GM06990 (cell line): ENCODE measurements around the gene CELF1.

Experiments
- DNase-seq: peaks from one replicate; pipeline ENCODE4 v3.0.0-alpha.2; 2011; ENCODE audit not compliant: insufficient read length; ENCODE audit errors: extremely low read depth
- H3K27me3 ChIP-seq: replicated peaks from 2 replicates; pipeline ENCODE4 v1.6.0; 2011; ENCODE audit warnings: low read length; ENCODE audit not compliant: control insufficient read depth, insufficient read depth
- H3K36me3 ChIP-seq: 2 replicates; pipeline ENCODE4 v1.5.1; 2011; ENCODE audit warnings: low read length; ENCODE audit not compliant: control insufficient read depth, insufficient read depth
- H3K4me3 ChIP-seq: replicated peaks from 2 replicates; pipeline ENCODE4 v1.5.1; 2011; ENCODE audit warnings: low read depth, mild to moderate bottlenecking, control low read depth, low read length
- TF ChIP-seq, protein P1 (sequence below): IDR thresholded peaks from 2 replicates; pipeline ENCODE4 v1.5.1; 2011; ENCODE audit warnings: low read length, control low read depth, mild to moderate bottlenecking, inconsistent platforms; ENCODE audit not compliant: insufficient read depth, poor library complexity, severe bottlenecking

CELF1 gene

DNA sequence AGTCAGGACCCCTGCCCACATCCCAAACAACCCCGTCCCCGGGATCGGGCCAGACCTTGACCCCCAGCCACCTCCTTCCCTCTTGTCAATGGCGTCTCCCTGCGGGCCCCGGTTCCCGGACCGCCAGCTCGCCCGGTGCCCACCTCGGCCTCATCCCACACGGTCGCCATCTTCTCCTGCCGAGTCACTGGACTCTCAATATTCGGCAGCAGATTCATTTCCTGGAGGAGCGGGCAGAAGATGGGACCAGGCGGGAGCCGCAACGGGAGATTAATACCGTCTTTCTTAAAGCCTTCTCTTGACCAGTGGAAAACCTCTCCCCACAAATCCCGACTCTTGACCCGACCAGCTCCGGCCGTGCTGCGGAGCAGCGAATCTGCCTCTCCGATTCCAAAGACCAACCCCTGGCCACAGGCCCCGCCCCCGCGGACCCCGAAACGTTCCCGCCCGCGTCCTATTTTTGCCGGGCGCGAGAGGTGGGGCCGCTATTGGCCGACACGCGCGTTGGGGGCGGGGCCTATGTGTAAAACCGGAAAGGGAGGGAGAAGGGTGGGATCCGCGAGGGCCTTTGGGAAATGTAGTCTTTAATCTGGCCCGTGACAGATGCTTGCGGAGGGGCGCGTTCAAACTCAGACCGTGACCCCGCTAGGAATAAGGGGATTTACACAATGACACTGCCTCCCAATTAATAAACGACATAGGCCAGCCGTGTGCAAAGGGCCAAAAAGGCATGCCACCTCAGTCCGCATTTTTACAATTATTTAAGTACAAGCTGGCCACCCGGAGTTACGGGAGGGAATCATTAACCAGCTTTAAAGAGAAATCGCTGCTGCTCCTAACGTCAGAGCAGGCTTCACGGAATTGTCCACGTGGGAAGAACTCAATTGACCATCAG lies 126.6 kb downstream of the CELF1 start, which contains the start of gene PSMC3:
Gene PSMC3 (minus strand): TSS at position 378 of the 895 bp plus-strand sequence. CDS start 160 bp downstream, at position 218.
- H3K36me3 ChIP-seq: peaks cover 23% of the 10 kb centered on the region
- TF ChIP-seq, protein P1, sequence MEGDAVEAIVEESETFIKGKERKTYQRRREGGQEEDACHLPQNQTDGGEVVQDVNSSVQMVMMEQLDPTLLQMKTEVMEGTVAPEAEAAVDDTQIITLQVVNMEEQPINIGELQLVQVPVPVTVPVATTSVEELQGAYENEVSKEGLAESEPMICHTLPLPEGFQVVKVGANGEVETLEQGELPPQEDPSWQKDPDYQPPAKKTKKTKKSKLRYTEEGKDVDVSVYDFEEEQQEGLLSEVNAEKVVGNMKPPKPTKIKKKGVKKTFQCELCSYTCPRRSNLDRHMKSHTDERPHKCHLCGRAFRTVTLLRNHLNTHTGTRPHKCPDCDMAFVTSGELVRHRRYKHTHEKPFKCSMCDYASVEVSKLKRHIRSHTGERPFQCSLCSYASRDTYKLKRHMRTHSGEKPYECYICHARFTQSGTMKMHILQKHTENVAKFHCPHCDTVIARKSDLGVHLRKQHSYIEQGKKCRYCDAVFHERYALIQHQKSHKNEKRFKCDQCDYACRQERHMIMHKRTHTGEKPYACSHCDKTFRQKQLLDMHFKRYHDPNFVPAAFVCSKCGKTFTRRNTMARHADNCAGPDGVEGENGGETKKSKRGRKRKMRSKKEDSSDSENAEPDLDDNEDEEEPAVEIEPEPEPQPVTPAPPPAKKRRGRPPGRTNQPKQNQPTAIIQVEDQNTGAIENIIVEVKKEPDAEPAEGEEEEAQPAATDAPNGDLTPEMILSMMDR: no peak
- DNase-seq: peak; percentile 96
- H3K27me3 ChIP-seq: no peaks in the 10 kb centered on the region
- H3K4me3 ChIP-seq: peak within 1 kb of the TSS; percentile 94

DNA sequence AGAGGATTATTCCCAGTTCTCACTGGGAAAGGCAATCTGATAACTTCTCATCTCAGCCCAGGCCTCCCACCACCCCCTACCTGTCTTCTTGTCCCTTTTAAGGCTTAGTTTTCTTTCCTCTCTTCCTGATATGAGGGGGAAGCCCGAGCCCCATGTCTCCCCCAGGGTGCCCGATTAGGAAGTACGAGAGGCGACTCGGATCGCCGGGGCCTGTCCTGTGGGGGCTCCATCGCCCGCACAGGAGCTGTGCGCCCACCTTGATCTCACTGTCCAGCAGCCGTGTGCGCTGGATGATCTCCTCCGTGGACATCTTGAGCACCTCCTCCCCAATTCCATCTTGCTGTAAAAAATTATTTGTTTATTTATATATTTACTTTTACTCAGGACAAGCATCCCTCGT lies 127.3 kb downstream of the CELF1 start:
- H3K36me3 ChIP-seq: peaks cover 26% of the 10 kb centered on the region
- DNase-seq: no peak
- H3K4me3 ChIP-seq: peak overlapping the region; percentile 94
- H3K27me3 ChIP-seq: no peaks in the 10 kb centered on the region
- TF ChIP-seq, protein P1: no peak

DNA sequence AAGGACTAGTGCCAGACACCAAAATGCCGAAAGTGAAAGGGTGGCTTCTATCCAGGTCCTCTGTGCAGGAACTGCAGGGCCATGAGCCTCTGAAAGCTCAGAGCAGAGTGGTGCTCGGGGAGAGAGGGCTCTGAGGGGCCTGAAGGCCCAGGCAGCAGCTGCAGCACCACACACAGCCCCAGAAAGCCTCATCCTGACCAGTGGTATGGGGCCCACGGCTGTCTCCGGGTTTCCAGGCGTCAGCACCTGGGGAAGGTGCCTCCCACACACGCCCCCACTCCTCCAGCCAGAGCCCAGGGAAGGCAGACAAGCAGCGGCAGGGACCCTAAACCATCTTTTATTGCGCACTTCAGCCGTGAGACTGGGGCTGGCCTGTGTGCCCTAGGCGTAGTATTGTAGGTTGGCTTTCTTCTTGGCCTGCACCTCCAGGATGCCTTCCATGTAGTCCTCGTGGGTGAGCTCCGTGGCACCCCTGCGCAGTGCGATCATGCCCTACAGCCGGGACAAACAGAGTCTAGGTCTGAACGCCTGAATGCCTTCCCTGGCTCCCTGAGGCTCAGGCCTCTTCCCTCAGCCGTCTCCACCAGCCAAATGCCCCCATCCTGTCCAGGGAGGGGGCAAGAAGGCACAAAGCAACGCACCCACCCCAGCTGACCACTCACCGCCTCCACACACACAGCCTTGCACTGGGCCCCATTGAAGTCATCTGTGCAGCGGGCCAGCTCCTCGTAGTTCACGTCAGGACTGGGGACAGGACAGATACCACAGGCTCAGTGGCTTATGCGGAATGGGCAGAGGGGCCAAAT lies 134.3 kb downstream of the CELF1 start:
- H3K4me3 ChIP-seq: no peak overlapping the region
- TF ChIP-seq, protein P1: no peak
- peaks cover 43% of the 10 kb centered on the region for H3K36me3 ChIP-seq

DNA sequence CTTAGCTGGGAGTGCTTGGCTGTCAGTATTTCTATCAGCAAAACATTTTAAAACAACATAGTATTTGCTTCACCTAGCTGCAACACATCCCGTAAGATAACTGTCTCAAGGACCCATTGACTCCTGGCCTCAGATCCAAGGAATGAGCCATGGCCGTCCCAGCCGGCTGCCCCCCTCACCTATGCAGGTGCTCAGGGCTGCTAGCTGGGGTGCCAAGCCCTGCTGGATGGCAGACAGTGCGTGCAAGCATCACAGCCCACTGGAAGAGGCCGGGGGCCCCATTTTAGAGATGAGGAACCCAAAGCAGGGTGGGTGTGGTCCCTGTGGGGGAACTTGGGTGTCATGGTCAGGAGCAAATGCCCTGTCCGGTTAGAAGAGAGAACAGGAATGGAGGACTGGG lies 135.2 kb downstream of the CELF1 start:
- Histone ChIP-seq H3K27me3 (no peaks in the 10 kb centered on the region), H3K4me3 (no peak overlapping the region), H3K36me3 (peaks cover 40% of the 10 kb centered on the region)
- DNase-seq: no peak
- TF ChIP-seq, protein P1: no peak

More for the DNA sequence above, 134.3 kb downstream of the CELF1 start:
- H3K27me3 ChIP-seq: no peaks in the 10 kb centered on the region
- DNase-seq: no peak

DNA sequence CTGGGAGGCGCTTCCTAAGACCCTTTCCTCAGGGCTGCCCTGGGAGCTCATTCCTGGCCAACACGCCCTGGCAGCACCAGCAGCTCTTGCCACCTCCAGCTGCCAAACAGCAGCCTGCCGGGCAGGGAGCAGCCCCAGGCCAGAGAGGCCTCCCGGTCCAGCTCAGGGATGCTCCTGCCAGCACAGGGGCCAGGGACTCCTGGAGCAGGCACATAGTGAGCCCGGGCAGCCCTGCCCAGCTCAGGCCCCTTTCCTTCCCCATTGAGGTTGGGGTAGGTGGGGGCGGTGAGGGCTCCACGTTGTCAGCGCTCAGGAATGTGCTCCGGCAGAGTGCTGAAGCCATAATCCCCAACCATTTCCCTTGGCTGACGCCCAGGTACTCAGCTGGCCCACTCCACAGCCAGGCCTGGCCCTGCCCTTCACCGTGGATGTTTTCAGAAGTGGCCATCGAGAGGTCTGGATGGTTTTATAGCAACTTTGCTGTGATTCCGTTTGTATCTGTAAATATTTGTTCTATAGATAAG lies 136.9 kb downstream of the CELF1 start:
- DNase-seq: no peak
- Histone ChIP-seq H3K27me3 (no peaks in the 10 kb centered on the region), H3K36me3 (peaks cover 32% of the 10 kb centered on the region), H3K4me3 (no peak overlapping the region)
- TF ChIP-seq, protein P1: no peak
